ENCODE measurements around the gene RAB36.

GRCh38 chr22:23153994-23154393 is 8.7 kb downstream of the RAB36 start:
- TF ChIP-seq EZH2 (IDR thresholded peaks at IDR 0.05; ENCODE audit: low read length) (no peak), CTCF (optimal IDR thresholded peaks at IDR 0.05 in 1 of 3, IDR thresholded peaks at IDR 0.05 in 1 of 3, conservative IDR thresholded peaks at IDR 0.05 in 1 of 3; ENCODE audit: extremely low read depth in 1 of 3, insufficient read depth in 2 of 3, low read length in 3 of 3) (no peak)

Data from keratinocyte (primary cell).